ENCODE results near the gene CPNE2.

GRCh38 chr16:57131351-57131970 is 39.1 kb downstream of the CPNE2 start:
- TF ChIP-seq CTCF (IDR thresholded peaks at IDR 0.05): no peak
- no peak for TF ChIP-seq POLR2A (IDR thresholded peaks at IDR 0.05)

All from uterus (tissue), 2 donors.